Right ventricle myocardium inferior (tissue), 1 donor: ENCODE measurements around the gene OR5B21. TPM values are rescaled to one million over a fixed set of nuclear protein-coding genes. Genes with fewer than 3 reads are reported as not detected.

Source experiments
- ATAC-seq: fragments of 200-7000 bp; cut with Tn5 transposase; one replicate; pipeline ENCODE4 v1.9.1; 2020; ENCODE audit warnings: mild to moderate bottlenecking, moderate library complexity
- DNase-seq: peaks from one replicate; pipeline ENCODE4 v3.0.0; 2021; ENCODE audit errors: missing footprints
- intact Hi-C: fragments of 100-400 bp; cut with DNase I; formaldehyde crosslinking; loops from one replicate; pipeline ENCODE4 v1.11.0; 2022
- long read RNA-seq: library from polyadenylated mRNA; unstranded; transcript quantifications from one replicate; pipeline ENCODE4 v2.0.0, GENCODE V29; 2021
- total RNA-seq: library from RNA; stranded (reverse); fragmentation: NEBNext Ultra II Directional; extraction: Animal tissue kit (Norgen Biotek cat#: 25700); gene quantifications from one replicate; pipeline ENCODE4 v1.2.1, GENCODE V29; 2021
- donor health status: DM: no; HTN: yes; CAD: no; lungs with severe emphysema.

The OR5B21 gene
- total RNA-seq: not detected
- long read RNA-seq: 0 reads

DNA sequence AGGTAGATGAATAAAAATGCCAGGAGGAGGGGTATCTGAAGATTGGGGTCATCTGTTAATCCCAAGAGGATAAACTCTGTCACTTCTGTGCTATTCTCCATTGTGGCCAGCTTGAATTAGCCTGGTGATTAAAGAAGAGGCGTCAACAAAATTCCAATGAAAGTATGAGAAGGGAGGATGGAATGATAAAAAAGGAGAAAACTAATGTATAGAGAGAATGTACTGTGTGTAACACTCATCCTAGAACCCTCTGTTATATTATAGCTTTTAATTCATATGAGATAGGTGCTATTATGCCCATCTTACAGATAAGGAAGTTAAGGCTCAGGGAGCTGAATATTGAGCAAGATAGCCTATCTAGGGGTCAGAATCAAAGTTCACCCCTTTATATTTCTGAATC, at the start of gene OR5B21:
TSS of gene OR5B21 (minus strand) at position 101 of the 400 bp plus-strand sequence. CDS start at position 101, 0 bp downstream.
- DNase-seq: no peak
- intact Hi-C loops: no loop called here
- no peak for ATAC-seq

- intact Hi-C loops: no loop called here
- ATAC-seq (peak; percentile 93), DNase-seq (no peak)
Measured at GRCh38 chr11:58549644-58550043, 41.7 kb upstream of the OR5B21 start.

DNA sequence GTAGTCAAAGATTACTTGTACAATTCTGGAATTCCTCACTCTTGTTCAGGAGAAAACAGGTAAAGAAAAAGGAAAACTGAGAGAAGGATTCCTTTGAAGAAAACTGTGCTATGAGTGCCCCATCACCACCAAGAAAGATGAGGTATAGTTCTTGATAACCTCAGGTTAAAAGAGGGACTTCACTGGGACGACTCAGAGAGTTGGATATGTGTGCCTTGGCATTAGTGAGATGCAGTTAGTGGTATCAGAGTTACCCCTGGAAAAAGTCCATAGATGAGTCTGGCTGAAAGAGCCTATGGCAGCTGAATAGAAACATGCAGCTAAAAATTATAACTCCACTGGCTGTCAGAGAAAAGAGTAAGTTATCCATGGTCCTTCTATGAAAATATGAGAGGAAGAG, 38.9 kb upstream of the OR5B21 start:
- DNase-seq: no peak
- no peak for ATAC-seq
- intact Hi-C loops: no loop called here

DNA sequence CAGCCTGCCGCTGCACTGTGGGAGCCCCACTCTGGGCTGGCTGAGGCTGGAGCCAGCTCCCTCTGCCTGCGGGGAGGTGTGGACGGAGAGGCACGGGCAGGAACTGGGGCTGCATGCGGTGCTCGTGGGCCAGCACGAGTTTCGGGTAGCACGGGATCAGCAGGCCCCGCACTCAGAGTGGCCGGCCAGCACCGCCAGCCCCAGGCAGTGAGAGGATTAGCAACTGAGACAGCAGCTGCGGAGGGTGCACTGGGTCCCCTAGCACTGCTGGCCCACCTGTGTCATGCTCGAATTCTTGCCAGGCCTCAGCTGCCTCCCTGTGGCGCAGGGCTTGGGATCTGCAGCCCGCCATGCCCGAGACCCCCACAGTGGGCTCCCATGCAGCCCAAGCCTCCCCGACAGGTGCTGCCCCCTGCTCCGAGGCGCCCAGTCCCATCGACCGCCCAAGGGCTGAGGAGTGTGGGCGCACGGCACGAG, 24.0 kb upstream of the OR5B21 start:
- DNase-seq: no peak
- intact Hi-C loops: no loop called here
- ATAC-seq: no peak

- ATAC-seq (no peak), DNase-seq (no peak)
- intact Hi-C loops: no loop called here
Measured at GRCh38 chr11:58530236-58530635, 22.3 kb upstream of the OR5B21 start.

DNA sequence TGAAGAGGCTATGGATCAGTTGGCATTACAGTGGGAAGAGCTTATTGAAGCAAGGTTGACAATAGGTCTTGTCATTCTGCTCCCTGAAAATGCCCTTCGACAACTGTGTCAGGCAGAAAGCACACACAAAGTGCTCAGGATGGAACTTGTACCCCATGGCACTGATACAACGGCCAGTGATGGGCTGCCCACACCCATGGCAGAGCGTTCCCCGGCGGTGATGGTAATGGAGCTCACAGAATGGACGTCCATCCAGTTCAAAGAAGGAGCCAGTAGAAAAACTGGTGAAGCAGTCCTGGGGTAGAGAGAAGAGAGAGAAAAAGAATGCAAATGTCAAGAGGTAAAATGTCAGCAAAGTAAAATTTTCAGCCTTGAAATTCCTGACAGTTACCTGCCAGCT, 19.5 kb upstream of the OR5B21 start:
- DNase-seq (no peak), ATAC-seq (no peak)
- intact Hi-C loops: loop anchor here (10.0 kb wide), 1 partner anchor 1183 kb away; no protein-coding TSS in a partner anchor

DNA sequence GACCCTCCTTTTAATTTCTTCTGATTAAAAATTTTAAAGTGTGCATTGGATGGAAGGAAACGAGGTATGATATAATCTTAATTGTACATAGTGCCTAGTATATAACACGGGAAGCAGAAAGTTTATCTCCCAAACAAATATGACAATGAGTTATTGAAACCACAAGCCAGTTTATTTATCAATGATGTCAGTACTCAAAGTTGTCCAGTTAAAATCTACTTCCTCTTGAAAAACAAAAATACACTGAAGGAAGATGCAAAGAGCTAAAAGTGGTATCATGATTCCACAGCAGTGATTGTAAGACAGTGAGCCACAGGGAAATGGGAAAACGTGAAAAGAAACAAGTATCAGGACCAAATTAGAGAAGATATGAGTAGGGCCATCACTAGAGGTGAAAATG, 18.8 kb upstream of the OR5B21 start:
- ATAC-seq (no peak), DNase-seq (no peak)
- intact Hi-C loops: loop anchor here (10.0 kb wide), 1 partner anchor 1182 kb away; no protein-coding TSS in a partner anchor

- ATAC-seq (no peak), DNase-seq (no peak)
- intact Hi-C loops: loop anchor here (10.0 kb wide), 1 partner anchor 1180 kb away; no protein-coding TSS in a partner anchor
Measured at GRCh38 chr11:58525037-58525614, 17.2 kb upstream of the OR5B21 start.

DNA sequence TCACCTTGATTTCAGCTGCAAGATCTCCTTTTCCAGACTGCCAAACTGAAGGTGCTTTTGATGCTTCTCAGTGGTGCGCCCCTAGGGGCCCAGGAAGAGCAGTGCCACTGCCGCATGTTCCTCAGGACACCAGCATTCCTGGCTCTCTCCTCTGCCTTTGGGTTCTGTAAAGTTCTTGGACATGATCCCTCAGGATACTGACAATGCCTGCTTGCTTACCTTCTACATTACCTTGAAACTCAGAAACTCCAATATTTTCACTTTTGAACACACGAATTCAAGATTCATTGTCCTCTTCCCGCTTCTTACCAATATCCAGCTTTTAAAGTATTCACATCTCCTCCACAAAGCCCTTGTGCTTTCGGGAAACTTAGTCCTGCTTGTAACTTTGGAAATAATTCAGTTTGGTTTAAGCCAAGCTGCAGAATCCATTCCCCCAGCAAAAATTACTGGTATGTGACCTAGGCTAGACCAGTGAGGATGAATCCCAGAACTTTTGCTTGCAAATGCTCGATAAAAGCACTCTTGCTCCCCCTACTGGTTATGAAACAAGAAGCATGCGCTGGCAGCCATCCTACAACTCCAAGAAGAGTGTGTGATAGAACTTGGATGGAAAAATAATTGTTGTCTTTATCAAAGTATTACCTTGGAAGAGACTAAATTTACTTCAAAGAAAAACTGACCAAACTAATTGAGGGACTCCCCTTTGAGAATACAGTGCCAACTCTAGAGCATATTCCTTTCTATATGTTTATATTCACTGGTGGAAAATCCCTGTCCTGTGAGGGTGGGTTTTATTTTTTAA, 16.5 kb upstream of the OR5B21 start:
- ATAC-seq (peak; percentile 75), DNase-seq (no peak)
- intact Hi-C loops: loop anchor here (10.0 kb wide), 1 partner anchor 1180 kb away; no protein-coding TSS in a partner anchor

DNA sequence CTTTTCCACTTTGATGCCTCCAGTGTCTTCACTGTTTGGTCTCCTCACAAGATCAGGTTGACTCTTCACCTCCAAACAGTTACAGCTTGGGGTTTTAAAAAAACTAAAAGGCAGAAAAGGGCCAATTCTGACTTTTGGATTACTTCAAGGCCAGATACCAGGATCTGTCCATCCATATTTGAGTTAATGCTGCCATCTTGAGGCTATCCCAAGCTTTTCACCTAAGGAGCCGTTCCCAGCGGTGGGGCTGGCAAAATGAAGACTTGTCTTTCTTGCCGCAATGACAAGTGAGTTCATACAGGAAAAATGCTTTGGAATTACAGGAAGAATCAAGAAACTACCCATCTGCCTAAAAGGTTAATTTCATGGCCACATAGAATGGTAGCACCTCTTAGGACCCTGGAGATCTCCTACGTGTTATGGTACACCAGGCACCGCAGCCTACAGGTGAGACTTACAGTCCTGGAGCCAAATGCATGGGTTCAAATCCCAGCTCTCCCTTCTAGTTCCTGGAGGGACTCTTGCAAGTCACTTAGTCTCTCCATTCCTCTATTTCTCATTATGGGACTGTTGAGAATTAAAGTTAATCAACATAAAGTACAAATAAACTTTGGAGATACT, 6.0 kb upstream of the OR5B21 start:
- intact Hi-C loops: loop anchor here (10.0 kb wide), 2 partner anchors 769 to 1059 kb away; partner anchors contain the start of gene SELENOH
- DNase-seq: no peak
- ATAC-seq: no peak

GRCh38 chr11:58511636-58512035, 3.7 kb upstream of the OR5B21 start:
- DNase-seq (no peak), ATAC-seq (no peak)
- intact Hi-C loops: loop anchor here (10.0 kb wide), 2 partner anchors 767 to 1057 kb away; partner anchors contain the start of gene SELENOH

DNA sequence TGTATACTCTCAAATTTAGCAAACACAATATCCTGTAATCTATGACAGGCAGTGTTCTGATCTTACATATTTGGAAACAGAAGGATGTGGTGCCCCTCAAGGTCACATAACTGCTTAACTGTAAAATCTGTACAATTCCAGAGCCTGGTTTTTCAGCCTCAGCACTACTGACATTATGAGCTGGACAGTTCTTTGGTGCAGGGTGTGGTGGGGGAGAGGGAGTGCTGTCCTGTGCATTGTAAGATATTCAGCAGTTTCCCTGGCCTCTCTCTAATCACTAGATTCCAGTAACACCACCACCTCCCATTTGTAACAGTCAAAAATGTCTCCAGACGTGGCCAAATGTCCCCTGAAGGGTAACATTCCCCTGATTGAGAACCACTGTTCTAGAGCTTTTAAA, 1.8 kb upstream of the OR5B21 start:
- DNase-seq (no peak), ATAC-seq (no peak)
- intact Hi-C loops: loop anchor here (10.0 kb wide), 2 partner anchors 765 to 1055 kb away; partner anchors contain the start of gene SELENOH

DNA sequence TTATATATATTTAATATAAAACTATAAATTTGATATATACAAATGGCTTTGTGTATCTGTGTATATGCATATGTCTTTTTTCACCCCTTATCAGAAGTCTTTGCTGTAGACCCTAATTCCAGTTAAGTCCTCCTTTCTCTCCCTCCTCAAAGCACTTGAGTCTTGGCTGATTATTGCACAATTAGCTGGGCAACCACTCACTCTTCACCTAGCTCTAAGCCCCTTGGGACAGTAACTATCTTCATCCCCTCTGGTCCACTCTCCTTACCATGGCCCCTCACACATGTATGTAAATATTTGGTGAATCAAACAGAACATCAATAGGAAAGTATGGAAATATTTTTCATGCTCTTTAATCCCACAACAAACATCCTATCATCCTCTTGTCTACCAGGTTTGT, 909 bp upstream of the OR5B21 start:
- no peak for DNase-seq
- ATAC-seq: no peak
- intact Hi-C loops: no loop called here

DNA sequence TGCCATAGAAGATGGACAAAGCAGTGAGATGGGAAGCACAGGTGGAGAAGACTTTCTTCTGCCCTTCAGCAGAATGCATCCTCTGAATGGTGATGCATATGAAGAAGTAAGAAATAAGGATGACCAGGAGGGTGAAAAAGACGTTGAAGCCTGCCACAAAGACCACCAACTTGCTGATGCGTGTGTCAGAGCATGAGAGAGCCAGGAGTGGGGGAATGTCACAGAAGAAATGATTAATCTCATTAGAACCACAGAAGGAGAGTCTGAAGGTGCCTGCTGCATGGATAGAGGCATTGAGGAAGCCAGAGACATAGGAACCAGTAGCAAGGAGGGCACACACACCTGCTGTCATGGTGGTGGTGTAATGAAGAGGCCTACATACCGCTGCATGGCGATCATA, 550 bp downstream of the OR5B21 start:
- intact Hi-C loops: no loop called here
- DNase-seq (no peak), ATAC-seq (no peak)

GRCh38 chr11:58506935-58507334, 970 bp downstream of the OR5B21 start:
- intact Hi-C loops: no loop called here
- no peak for ATAC-seq
- DNase-seq: no peak

GRCh38 chr11:58505849-58506248, 2.1 kb downstream of the OR5B21 start:
- ATAC-seq (no peak), DNase-seq (no peak)
- intact Hi-C loops: no loop called here

GRCh38 chr11:58504232-58504631, 3.7 kb downstream of the OR5B21 start:
- ATAC-seq (no peak), DNase-seq (no peak)
- intact Hi-C loops: no loop called here

DNA sequence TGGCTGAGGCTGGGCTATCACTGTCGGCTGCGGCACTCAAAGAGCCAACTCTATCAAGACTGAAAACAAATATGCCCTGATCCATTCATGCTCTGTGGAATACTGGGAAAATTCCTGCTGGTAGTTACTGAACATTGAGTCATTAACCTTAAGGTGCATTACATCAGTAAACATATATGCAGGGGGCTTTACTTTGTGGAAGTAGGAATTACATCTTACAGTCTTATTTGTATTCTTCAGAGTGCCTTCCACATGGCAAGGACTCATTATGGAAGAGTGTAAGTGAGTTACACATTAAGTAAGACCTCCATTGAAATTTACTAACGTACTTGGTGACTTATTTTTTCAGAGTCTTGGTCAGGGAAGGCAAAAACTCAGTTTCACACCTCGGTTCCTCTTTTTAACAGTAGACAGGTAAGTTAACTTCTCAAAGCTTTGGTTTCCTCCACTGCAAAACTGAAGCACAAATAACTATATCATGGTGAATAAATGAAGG, 4.5 kb downstream of the OR5B21 start:
- no peak for DNase-seq
- no peak for ATAC-seq
- intact Hi-C loops: no loop called here

DNA sequence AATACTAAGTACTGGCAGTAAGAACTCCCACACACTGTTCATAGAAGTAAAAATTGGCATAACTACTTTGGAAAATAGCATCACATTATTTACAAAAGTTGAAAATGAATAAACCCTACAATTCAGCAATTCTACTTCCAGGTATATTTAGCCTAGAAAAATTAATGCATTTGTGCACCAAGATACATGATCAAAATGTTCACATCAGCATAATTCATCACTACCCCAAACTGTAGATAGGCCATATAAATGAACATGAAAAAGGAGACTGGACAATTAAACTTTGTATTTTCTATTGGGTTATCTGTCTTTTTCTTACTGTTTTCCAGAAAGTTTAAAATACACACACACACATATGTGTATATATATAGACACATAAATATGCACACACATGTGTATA, 5.9 kb downstream of the OR5B21 start:
- ATAC-seq: no peak
- intact Hi-C loops: no loop called here
- DNase-seq: no peak
